Measurements from ENCODE around the gene NACC2. TPM values are rescaled to one million over a fixed set of nuclear protein-coding genes. Genes with fewer than 3 reads are reported as not detected.

NACC2 gene
- total and polyA plus RNA-seq, 10 of the 15 experiments (the other 5 are each of a cell fraction or from before 2014, with no cell fraction given), result 0.66 to 14.7 (median 3.5) TPM

DNA sequence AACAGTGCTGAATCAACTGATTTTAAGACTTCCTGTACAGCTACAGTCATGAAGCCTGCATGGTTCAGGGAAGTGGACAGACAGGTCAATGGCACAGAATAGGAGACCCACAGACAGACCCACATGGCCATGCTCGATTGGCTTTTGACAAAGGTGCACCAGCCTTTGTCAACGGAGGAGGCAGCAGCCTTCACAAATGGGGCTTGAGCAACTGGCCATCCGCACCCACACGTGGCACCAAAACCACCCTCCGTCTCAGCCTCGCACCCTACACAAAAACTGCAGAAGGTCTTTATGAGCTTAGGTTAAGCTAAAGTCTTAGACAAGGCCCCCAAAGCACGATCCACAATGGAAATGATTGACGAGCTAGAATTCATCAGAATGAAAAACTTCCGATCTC is 74.4 kb downstream of the NACC2 start (continued):
- TF ChIP-seq NFYA (IDR thresholded peaks at IDR 0.05; ENCODE audit: borderline replicate concordance, low read depth, low read length) (no peak), EGR1 (IDR thresholded peaks at IDR 0.05; ENCODE audit: borderline replicate concordance in 1 of 2, low read depth in 2 of 2, low read length in 2 of 2) (no peak), SRF (IDR thresholded peaks at IDR 0.05; ENCODE audit: low read depth in 2 of 2, low read length in 2 of 2) (no peak)

DNA sequence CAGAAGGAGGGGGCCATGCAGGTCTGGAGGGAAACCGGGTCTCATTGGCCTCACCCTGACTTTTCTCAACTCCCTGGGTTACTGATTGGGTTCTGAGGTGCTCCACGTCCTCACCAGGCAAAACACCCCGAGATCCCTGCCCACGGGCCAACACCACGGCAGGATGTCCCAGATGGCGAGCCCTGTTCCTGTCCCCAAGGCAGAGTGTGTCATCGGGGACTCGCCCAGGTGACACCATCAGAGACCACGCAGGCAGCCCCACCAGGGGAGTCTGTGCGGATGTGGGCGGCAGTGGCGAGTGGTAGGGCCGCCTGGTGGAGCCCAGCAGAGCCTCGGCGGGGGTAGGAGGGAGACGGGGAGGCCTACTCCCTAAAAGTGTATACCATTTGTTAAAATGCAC is 74.9 kb downstream of the NACC2 start:
- H3K9ac ChIP-seq (ENCODE audit: control insufficient read depth, insufficient read depth, low read length), result no peak overlapping the region
- no peaks in the 10 kb centered on the region for H3K9me3 ChIP-seq (replicated peaks; ENCODE audit: control insufficient read depth, insufficient read depth, low read length)
- H3K4me2 ChIP-seq (ENCODE audit: control insufficient read depth, insufficient read depth), result no peak overlapping the region
- no peaks in the 10 kb centered on the region for H3K27me3 ChIP-seq (replicated peaks in 1 of 2; ENCODE audit: control insufficient read depth in 2 of 2, insufficient read depth in 2 of 2, low read length in 1 of 2)
- intact Hi-C loops (cut with micrococcal nuclease; ENCODE audit: unreplicated experiment), result no loop called here
- H3K27ac ChIP-seq (ENCODE audit: control insufficient read depth, insufficient read depth), result no peak overlapping the region
- no peak for ATAC-seq
- no TSS peak for BruUV-seq (replicated peaks)
- H3K79me2 ChIP-seq (ENCODE audit: control insufficient read depth, insufficient read depth, low read length), result no peaks in the 10 kb centered on the region
- peaks cover 0 to 1% of the 10 kb centered on the region in 2 experiments; a peak in 1 of 4 replicates for H3K36me3 ChIP-seq (ENCODE audit: control insufficient read depth in 2 of 2, insufficient read depth in 2 of 2, low read length in 1 of 2)
- CTCF ChIA-PET, result no interaction called here
- no peaks in the 10 kb centered on the region for H4K20me1 ChIP-seq (ENCODE audit: control insufficient read depth, insufficient read depth)
- no peak for DNase-seq (ENCODE audit: low read depth, low spot score)
- no peaks in the 10 kb centered on the region for H3K4me1 ChIP-seq (ENCODE audit: control insufficient read depth, insufficient read depth, low read length)
- RAD21 ChIA-PET (ENCODE audit: unreplicated experiment), result no interaction called here
- FAIRE-seq, result no peak
- no peak overlapping the region for H3K4me3 ChIP-seq
- WGBS (ENCODE audit: insufficient coverage, insufficient replicate concordance, low lambda C conversion rate, missing lambda C conversion rate), result 67% methylated on average over 16 of the region's 16 CpGs
- no peak overlapping the region for H2AFZ ChIP-seq (ENCODE audit: control insufficient read depth, low read depth, low read length)
- POLR2A ChIA-PET, result no interaction called here
- in situ Hi-C loops (cut with MboI), result no loop called here
- SMC1A ChIA-PET (ENCODE audit: uncharacterized antibody, unreplicated experiment), result no interaction called here
- TF ChIP-seq EGR1 (IDR thresholded peaks at IDR 0.05; ENCODE audit: borderline replicate concordance in 1 of 2, low read depth in 2 of 2, low read length in 2 of 2) (no peak), PML (IDR thresholded peaks at IDR 0.05; ENCODE audit: low read length) (no peak), CHD4 (IDR thresholded peaks at IDR 0.05) (no peak), POLR2AphosphoS5 (IDR thresholded peaks at IDR 0.05; ENCODE audit: low read length) (no peak), BRCA1 (IDR thresholded peaks at IDR 0.05; ENCODE audit: low read depth, low read length) (no peak), SP1 (IDR thresholded peaks at IDR 0.05; ENCODE audit: low read depth, low read length) (no peak)
- TF ChIP-seq, protein P1, sequence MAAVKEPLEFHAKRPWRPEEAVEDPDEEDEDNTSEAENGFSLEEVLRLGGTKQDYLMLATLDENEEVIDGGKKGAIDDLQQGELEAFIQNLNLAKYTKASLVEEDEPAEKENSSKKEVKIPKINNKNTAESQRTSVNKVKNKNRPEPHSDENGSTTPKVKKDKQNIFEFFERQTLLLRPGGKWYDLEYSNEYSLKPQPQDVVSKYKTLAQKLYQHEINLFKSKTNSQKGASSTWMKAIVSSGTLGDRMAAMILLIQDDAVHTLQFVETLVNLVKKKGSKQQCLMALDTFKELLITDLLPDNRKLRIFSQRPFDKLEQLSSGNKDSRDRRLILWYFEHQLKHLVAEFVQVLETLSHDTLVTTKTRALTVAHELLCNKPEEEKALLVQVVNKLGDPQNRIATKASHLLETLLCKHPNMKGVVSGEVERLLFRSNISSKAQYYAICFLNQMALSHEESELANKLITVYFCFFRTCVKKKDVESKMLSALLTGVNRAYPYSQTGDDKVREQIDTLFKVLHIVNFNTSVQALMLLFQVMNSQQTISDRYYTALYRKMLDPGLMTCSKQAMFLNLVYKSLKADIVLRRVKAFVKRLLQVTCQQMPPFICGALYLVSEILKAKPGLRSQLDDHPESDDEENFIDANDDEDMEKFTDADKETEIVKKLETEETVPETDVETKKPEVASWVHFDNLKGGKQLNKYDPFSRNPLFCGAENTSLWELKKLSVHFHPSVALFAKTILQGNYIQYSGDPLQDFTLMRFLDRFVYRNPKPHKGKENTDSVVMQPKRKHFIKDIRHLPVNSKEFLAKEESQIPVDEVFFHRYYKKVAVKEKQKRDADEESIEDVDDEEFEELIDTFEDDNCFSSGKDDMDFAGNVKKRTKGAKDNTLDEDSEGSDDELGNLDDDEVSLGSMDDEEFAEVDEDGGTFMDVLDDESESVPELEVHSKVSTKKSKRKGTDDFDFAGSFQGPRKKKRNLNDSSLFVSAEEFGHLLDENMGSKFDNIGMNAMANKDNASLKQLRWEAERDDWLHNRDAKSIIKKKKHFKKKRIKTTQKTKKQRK (IDR thresholded peaks at IDR 0.05; ENCODE audit: low read depth, low read length), result no peak
- TF ChIP-seq, protein P2, sequence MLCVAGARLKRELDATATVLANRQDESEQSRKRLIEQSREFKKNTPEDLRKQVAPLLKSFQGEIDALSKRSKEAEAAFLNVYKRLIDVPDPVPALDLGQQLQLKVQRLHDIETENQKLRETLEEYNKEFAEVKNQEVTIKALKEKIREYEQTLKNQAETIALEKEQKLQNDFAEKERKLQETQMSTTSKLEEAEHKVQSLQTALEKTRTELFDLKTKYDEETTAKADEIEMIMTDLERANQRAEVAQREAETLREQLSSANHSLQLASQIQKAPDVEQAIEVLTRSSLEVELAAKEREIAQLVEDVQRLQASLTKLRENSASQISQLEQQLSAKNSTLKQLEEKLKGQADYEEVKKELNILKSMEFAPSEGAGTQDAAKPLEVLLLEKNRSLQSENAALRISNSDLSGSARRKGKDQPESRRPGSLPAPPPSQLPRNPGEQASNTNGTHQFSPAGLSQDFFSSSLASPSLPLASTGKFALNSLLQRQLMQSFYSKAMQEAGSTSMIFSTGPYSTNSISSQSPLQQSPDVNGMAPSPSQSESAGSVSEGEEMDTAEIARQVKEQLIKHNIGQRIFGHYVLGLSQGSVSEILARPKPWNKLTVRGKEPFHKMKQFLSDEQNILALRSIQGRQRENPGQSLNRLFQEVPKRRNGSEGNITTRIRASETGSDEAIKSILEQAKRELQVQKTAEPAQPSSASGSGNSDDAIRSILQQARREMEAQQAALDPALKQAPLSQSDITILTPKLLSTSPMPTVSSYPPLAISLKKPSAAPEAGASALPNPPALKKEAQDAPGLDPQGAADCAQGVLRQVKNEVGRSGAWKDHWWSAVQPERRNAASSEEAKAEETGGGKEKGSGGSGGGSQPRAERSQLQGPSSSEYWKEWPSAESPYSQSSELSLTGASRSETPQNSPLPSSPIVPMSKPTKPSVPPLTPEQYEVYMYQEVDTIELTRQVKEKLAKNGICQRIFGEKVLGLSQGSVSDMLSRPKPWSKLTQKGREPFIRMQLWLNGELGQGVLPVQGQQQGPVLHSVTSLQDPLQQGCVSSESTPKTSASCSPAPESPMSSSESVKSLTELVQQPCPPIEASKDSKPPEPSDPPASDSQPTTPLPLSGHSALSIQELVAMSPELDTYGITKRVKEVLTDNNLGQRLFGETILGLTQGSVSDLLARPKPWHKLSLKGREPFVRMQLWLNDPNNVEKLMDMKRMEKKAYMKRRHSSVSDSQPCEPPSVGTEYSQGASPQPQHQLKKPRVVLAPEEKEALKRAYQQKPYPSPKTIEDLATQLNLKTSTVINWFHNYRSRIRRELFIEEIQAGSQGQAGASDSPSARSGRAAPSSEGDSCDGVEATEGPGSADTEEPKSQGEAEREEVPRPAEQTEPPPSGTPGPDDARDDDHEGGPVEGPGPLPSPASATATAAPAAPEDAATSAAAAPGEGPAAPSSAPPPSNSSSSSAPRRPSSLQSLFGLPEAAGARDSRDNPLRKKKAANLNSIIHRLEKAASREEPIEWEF (IDR thresholded peaks at IDR 0.05; ENCODE audit: insufficient replicate concordance, low read depth, low read length), result no peak
- TF ChIP-seq, protein P3, sequence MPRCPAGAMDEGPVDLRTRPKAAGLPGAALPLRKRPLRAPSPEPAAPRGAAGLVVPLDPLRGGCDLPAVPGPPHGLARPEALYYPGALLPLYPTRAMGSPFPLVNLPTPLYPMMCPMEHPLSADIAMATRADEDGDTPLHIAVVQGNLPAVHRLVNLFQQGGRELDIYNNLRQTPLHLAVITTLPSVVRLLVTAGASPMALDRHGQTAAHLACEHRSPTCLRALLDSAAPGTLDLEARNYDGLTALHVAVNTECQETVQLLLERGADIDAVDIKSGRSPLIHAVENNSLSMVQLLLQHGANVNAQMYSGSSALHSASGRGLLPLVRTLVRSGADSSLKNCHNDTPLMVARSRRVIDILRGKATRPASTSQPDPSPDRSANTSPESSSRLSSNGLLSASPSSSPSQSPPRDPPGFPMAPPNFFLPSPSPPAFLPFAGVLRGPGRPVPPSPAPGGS (IDR thresholded peaks at IDR 0.05; ENCODE audit: borderline replicate concordance, insufficient read depth, low read depth, low read length, poor library complexity, severe bottlenecking), result no peak
- TF ChIP-seq, protein P4, sequence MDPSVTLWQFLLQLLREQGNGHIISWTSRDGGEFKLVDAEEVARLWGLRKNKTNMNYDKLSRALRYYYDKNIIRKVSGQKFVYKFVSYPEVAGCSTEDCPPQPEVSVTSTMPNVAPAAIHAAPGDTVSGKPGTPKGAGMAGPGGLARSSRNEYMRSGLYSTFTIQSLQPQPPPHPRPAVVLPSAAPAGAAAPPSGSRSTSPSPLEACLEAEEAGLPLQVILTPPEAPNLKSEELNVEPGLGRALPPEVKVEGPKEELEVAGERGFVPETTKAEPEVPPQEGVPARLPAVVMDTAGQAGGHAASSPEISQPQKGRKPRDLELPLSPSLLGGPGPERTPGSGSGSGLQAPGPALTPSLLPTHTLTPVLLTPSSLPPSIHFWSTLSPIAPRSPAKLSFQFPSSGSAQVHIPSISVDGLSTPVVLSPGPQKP (IDR thresholded peaks at IDR 0.05; ENCODE audit: low read depth, low read length), result no peak

Measured in GM12878 (cell line).